Breast epithelium (tissue), 4 donors: ENCODE data around the gene MPPED2. TPM values are rescaled to one million over a fixed set of nuclear protein-coding genes. Genes with fewer than 3 reads are reported as not detected.

Experiments used
- DNase-seq, 2 donors: peaks; one replicate each; pipeline ENCODE4 v3.0.0-alpha.2; 2019; ENCODE audit warnings: low spot score in 2 of 2
- H3K27ac ChIP-seq, 2 donors: fragments of 200-600 bp; sonication (generic) in 1 of 2; one replicate each; pipeline ENCODE4 v1.5.1; 2016 to 2019; ENCODE audit warnings: mild to moderate bottlenecking in 1 of 2
- H3K27me3 ChIP-seq, 2 donors: fragments of 200-600 bp; sonication (generic) in 1 of 2; one replicate each; pipeline versions ENCODE4 v1.5.1 to v1.6.0; 2017 to 2019; ENCODE audit warnings: control low read depth in 1 of 2, mild to moderate bottlenecking in 1 of 2
- H3K36me3 ChIP-seq: fragments of 200-600 bp; one replicate; pipeline ENCODE4 v1.5.1; 2019
- H3K4me1 ChIP-seq, 2 donors: fragments of 200-600 bp; sonication (generic); one replicate each; pipeline ENCODE4 v1.5.1; 2016 to 2019; ENCODE audit warnings: control low read depth in 1 of 2
- H3K4me3 ChIP-seq, 3 donors: fragments of 200-600 bp; sonication (generic); 1 replicate in 2 of 3; 2 replicates in 1 of 3; pipeline ENCODE4 v1.5.1; 2016 to 2019; ENCODE audit warnings: mild to moderate bottlenecking in 3 of 3, moderate library complexity in 2 of 3
- H3K9me3 ChIP-seq, 2 donors: fragments of 200-600 bp; sonication (generic) in 1 of 2; one replicate each; pipeline ENCODE4 v1.5.1; 2016 to 2019; ENCODE audit warnings: control low read depth in 1 of 2
- POLR2A ChIP-seq: fragments of 450-650 bp; IDR thresholded peaks from one replicate; pipeline ENCODE4 v1.6.1; 2016; ENCODE audit warnings: antibody characterized with exemption, mild to moderate bottlenecking, moderate library complexity
- POLR2AphosphoS5 ChIP-seq, 3 donors: sonication (generic); formaldehyde crosslinking; IDR thresholded peaks; one replicate each; pipeline ENCODE4 v1.6.1; 2017; ENCODE audit warnings: antibody characterized with exemption in 3 of 3
- intact Hi-C: fragments of 100-400 bp; cut with DNase I; formaldehyde crosslinking; loops from one replicate; pipeline ENCODE4 v1.15.1; 2023; ENCODE audit warnings: low total_unique reads
- total RNA-seq, 3 donors: library from RNA; depleted of rRNA; stranded (reverse); fragments of >200 nt; gene quantifications; one replicate each; pipeline ENCODE4 v1.1.0, GENCODE V29; 2016
- TF ChIP-seq, protein P1 (sequence below), 3 donors: fragments of 450-650 bp; IDR thresholded peaks; one replicate each; pipeline ENCODE4 v1.5.1; 2016 to 2017; ENCODE audit warnings: antibody characterized with exemption in 3 of 3, mild to moderate bottlenecking in 3 of 3, moderate library complexity in 3 of 3

The MPPED2 gene
- total RNA-seq, 3 donors from 2014 or later, result 8.5 to 22.7 (median 9.8) TPM

DNA sequence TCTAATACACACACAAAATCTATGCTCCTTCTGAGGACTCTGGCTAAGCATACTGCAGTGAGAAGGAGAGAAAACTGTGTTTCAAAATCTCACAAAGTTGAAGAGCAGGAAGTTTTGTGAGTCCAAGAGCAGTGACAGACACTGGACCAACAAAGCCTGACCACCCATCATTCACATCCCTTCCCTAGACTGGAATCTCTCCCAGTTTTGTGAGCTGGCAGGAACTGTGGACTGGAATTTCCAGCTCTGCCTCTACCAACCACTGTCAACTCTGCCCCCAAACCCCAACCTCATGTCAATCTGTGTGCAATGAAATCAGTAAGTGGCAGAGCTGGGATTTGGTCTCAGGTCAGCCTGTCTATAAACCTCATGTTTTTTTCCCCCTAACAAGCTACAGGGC is 150.7 kb downstream of the MPPED2 start:
- TF ChIP-seq POLR2A, result no peak
- TF ChIP-seq POLR2AphosphoS5 (IDR thresholded peaks at IDR 0.05), result no peak
- TF ChIP-seq, protein P1, sequence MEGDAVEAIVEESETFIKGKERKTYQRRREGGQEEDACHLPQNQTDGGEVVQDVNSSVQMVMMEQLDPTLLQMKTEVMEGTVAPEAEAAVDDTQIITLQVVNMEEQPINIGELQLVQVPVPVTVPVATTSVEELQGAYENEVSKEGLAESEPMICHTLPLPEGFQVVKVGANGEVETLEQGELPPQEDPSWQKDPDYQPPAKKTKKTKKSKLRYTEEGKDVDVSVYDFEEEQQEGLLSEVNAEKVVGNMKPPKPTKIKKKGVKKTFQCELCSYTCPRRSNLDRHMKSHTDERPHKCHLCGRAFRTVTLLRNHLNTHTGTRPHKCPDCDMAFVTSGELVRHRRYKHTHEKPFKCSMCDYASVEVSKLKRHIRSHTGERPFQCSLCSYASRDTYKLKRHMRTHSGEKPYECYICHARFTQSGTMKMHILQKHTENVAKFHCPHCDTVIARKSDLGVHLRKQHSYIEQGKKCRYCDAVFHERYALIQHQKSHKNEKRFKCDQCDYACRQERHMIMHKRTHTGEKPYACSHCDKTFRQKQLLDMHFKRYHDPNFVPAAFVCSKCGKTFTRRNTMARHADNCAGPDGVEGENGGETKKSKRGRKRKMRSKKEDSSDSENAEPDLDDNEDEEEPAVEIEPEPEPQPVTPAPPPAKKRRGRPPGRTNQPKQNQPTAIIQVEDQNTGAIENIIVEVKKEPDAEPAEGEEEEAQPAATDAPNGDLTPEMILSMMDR (IDR thresholded peaks at IDR 0.05), result no peak
- Histone ChIP-seq H3K27ac (no peak overlapping the region), H3K27me3 (no peaks in the 10 kb centered on the region), H3K9me3 (no peaks in the 10 kb centered on the region), H3K4me3 (no peak overlapping the region), H3K36me3 (no peaks in the 10 kb centered on the region), H3K4me1 (no peaks in the 10 kb centered on the region)
- intact Hi-C loops, result no loop called here
- no peak for DNase-seq

DNA sequence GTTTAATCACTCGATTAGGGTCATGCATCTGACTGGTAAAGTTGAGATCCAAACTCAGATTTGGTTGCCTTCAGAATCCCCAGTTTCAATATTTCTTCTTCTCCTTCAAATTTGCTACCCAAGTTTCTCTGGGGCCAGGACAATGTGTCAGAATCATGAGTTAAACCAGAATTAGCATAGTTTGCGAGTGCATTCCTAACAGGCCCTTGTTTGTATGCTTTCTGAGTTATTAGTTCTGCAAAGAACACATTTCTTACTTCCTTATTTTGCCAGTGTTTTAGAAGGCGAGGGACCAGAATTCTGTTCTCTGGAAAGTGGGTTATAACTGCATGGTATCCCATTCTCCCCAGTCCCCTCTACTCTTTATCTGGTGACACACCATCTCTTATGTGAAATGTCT is 151.3 kb downstream of the MPPED2 start:
- Histone ChIP-seq H3K27me3 (no peaks in the 10 kb centered on the region), H3K4me3 (no peak overlapping the region), H3K36me3 (no peaks in the 10 kb centered on the region), H3K4me1 (no peaks in the 10 kb centered on the region), H3K9me3 (no peaks in the 10 kb centered on the region), H3K27ac (no peak overlapping the region)
- no peak for DNase-seq
- intact Hi-C loops, result no loop called here
- TF ChIP-seq, protein P1 (IDR thresholded peaks at IDR 0.05), result no peak
- TF ChIP-seq POLR2A (no peak), POLR2AphosphoS5 (IDR thresholded peaks at IDR 0.05) (no peak)

DNA sequence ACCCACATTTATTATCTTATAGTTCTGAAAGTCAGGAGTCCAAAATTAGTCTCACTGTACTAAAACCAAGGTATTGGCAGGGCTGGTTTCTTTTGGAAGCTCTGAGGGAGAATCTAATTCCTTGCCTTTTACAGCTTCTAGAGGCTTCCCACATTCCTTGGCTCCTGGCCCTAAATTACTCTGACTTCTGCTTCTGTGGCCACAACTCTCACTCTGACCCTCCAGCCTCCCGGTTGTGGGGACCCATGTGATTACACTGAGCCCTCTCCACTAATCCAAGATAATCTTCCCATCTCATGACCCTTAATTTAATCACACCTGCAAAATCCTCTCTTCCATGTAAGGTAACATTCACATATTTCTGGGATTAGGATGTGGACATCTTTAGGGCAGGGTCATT is 152.3 kb downstream of the MPPED2 start:
- no peak overlapping the region for H3K27ac ChIP-seq
- no peak overlapping the region for H3K4me3 ChIP-seq
- DNase-seq, result no peak

DNA sequence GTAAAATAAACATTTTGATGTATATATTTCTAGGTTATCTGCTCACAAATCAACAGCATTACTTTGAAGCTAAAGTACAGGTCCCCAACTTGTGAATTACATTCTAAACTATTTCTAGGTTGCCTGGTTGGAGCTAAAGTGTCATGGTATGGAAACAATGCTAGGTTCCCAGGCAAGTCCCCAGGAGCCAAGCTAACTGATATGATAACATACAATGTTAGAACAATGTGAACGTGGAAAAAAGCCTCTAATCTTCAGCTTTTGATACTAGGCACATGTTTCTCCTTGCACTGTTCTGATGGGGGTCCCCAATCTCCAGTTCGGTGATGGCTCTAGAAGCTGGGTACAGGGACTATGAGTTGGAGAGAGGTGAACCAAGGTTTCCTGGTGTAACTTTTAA is 153.4 kb downstream of the MPPED2 start:
- DNase-seq, result no peak
- no peaks in the 10 kb centered on the region for H3K9me3 ChIP-seq
- H3K27ac ChIP-seq, result no peak overlapping the region
- no peaks in the 10 kb centered on the region for H3K36me3 ChIP-seq
- intact Hi-C loops, result no loop called here
- H3K4me1 ChIP-seq, result no peaks in the 10 kb centered on the region
- H3K4me3 ChIP-seq, result no peak overlapping the region
- H3K27me3 ChIP-seq, result no peaks in the 10 kb centered on the region
- TF ChIP-seq POLR2AphosphoS5 (IDR thresholded peaks at IDR 0.05) (no peak), POLR2A (no peak)
- TF ChIP-seq, protein P1 (IDR thresholded peaks at IDR 0.05), result no peak

More for the DNA sequence above, 152.3 kb downstream of the MPPED2 start:
- intact Hi-C loops, result no loop called here
- Histone ChIP-seq H3K27me3 (no peaks in the 10 kb centered on the region), H3K36me3 (no peaks in the 10 kb centered on the region), H3K4me1 (no peaks in the 10 kb centered on the region), H3K9me3 (no peaks in the 10 kb centered on the region)
- TF ChIP-seq POLR2AphosphoS5 (IDR thresholded peaks at IDR 0.05), result no peak

DNA sequence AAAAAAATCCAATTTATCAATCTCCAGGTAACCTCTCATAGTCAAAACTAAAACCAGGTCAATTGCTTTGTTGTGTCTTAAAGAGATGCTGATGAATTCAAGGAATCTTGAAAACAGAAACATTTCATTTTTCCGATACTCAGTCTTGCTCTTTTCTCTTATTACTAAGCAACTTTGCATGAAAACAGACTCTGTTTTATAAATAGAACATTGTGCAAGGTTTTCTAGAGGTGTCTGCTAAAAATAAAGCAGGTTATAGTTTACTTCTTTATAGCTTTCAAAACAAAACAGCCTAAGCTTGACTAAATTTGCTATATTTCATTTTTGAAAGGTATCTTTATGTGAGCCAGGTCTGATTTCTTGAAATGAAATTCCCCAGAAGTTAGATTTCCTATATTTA is 154.0 kb downstream of the MPPED2 start:
- TF ChIP-seq, protein P1 (IDR thresholded peaks at IDR 0.05), result no peak
- no peak for TF ChIP-seq POLR2AphosphoS5 (IDR thresholded peaks at IDR 0.05)
- H3K9me3 ChIP-seq, result no peaks in the 10 kb centered on the region
- H3K27ac ChIP-seq, result no peak overlapping the region
- H3K4me3 ChIP-seq, result no peak overlapping the region
- DNase-seq, result no peak
- no peaks in the 10 kb centered on the region for H3K4me1 ChIP-seq
- H3K36me3 ChIP-seq, result no peaks in the 10 kb centered on the region
- no peaks in the 10 kb centered on the region for H3K27me3 ChIP-seq
- intact Hi-C loops, result no loop called here
